Adipocyte (in vitro differentiated cells): ENCODE data around the gene AKR1B1.

Experiments
- DNase-seq: peaks from one replicate; pipeline ENCODE4 v3.0.0-alpha.2; 2015; ENCODE audit warnings: low read depth
- H3K27me3 ChIP-seq: replicated peaks from 2 replicates; pipeline ENCODE4 v1.7.0; 2013; ENCODE audit warnings: mild to moderate bottlenecking, low read length, moderate library complexity; ENCODE audit not compliant: control insufficient read depth, insufficient read depth
- H3K36me3 ChIP-seq: 2 replicates; pipeline ENCODE4 v1.7.0; 2013; ENCODE audit warnings: low read length, mild to moderate bottlenecking, moderate library complexity; ENCODE audit not compliant: control insufficient read depth, insufficient read depth, severe bottlenecking
- H3K4me1 ChIP-seq: 2 replicates; pipeline ENCODE4 v1.7.0; 2013; ENCODE audit warnings: mild to moderate bottlenecking, low read length, moderate library complexity; ENCODE audit not compliant: control insufficient read depth, insufficient read depth
- H3K4me3 ChIP-seq: 2 replicates; pipeline ENCODE4 v1.7.0; 2013; ENCODE audit warnings: mild to moderate bottlenecking, low read length, moderate library complexity
- H3K9ac ChIP-seq: 2 replicates; pipeline ENCODE4 v1.7.0; 2013; ENCODE audit warnings: mild to moderate bottlenecking, low read length, moderate library complexity
- H3K9me3 ChIP-seq: 2 replicates; pipeline ENCODE4 v1.7.0; 2013; ENCODE audit warnings: mild to moderate bottlenecking, low read length, moderate library complexity; ENCODE audit not compliant: control insufficient read depth

Gene AKR1B1

GRCh38 chr7:134407311-134407710 is 51.6 kb downstream of the AKR1B1 start:
- peaks cover 7% of the 10 kb centered on the region for H3K9me3 ChIP-seq
- H3K9ac ChIP-seq, result no peak overlapping the region
- H3K4me3 ChIP-seq, result no peak overlapping the region
- DNase-seq, result no peak
- peaks cover 9% of the 10 kb centered on the region for H3K27me3 ChIP-seq
- no peaks in the 10 kb centered on the region for H3K36me3 ChIP-seq
- peaks cover 12% of the 10 kb centered on the region for H3K4me1 ChIP-seq

DNA sequence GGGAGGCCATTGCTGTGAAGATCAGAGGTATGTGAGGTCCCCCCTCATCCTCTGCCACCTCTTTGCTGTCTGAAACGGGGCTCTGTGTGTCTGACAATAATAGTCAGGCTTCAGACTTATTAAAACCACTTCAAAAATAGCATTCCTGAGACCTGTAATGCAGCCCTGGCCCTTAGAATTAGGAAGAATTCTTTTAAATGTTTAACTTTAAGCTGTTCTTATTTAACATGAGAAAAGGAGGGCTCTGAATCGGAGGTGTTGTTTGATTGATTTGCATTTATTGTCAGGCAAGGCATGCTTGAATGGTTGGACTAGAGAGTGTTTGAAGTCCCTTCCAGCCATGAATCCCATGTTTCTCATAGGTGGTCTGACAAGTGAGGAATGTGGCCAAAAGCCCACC is 52.5 kb downstream of the AKR1B1 start:
- Histone ChIP-seq H3K4me3 (no peak overlapping the region), H3K9me3 (peaks cover 7% of the 10 kb centered on the region), H3K36me3 (no peaks in the 10 kb centered on the region), H3K4me1 (peaks cover 12% of the 10 kb centered on the region), H3K9ac (no peak overlapping the region), H3K27me3 (peaks cover 11% of the 10 kb centered on the region)
- DNase-seq, result no peak

- DNase-seq, result no peak
- Histone ChIP-seq H3K36me3 (no peaks in the 10 kb centered on the region), H3K9me3 (peaks cover 7% of the 10 kb centered on the region), H3K4me3 (no peak overlapping the region), H3K9ac (no peak overlapping the region), H3K27me3 (peaks cover 11% of the 10 kb centered on the region), H3K4me1 (peaks cover 12% of the 10 kb centered on the region)
Observed at GRCh38 chr7:134405299-134405698, 53.6 kb downstream of the AKR1B1 start.

DNA sequence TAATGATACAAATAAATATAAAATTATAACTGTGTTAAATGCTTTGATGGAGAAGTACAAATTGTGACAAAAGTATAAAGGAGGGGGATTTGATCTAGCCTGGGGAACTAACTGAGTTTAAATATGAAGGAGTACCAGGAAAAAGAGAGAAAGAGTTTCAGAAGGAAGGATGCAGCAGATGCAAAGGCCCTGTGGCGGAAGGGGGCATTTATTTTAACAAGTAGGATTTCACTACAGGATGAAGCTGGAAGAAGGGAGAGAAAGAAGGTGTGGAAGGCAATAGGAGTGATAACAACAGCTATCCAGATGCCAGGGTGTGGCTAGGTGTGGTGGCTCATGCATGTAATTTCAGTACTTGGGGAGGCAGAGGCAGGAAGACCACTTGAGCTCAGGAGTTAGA is 55.8 kb downstream of the AKR1B1 start:
- peaks cover 7% of the 10 kb centered on the region for H3K9me3 ChIP-seq
- H3K9ac ChIP-seq, result no peak overlapping the region
- H3K4me1 ChIP-seq, result peaks cover 12% of the 10 kb centered on the region
- peaks cover 8% of the 10 kb centered on the region for H3K27me3 ChIP-seq
- no peak overlapping the region for H3K4me3 ChIP-seq
- no peaks in the 10 kb centered on the region for H3K36me3 ChIP-seq
- DNase-seq, result no peak

DNA sequence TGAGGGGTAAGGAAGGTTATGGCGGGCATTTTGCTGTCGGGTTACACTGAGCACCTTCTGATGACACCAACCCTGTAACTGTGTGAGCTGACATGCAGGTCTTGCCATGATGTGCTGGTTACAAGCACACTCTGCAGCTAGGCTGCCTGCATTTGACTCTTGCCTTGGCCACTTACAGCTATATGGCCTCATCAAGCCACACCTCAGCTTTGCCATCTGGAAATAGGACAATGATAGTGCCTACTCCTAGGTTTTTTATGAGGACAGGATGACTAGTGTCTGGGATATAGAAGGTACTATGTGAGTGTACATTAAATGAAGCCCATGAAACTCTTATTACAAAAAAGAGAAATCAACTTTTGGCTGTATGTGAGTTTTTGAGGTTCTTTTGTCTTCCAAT is 58.0 kb downstream of the AKR1B1 start:
- Histone ChIP-seq H3K36me3 (no peaks in the 10 kb centered on the region), H3K9me3 (no peaks in the 10 kb centered on the region), H3K9ac (no peak overlapping the region), H3K27me3 (peaks cover 12% of the 10 kb centered on the region), H3K4me1 (no peaks in the 10 kb centered on the region), H3K4me3 (no peak overlapping the region)
- DNase-seq, result no peak

GRCh38 chr7:134396031-134396430 is 62.9 kb downstream of the AKR1B1 start:
- H3K4me3 ChIP-seq, result no peak overlapping the region
- no peaks in the 10 kb centered on the region for H3K9me3 ChIP-seq
- H3K9ac ChIP-seq, result no peak overlapping the region
- DNase-seq, result no peak
- H3K4me1 ChIP-seq, result no peaks in the 10 kb centered on the region
- no peaks in the 10 kb centered on the region for H3K36me3 ChIP-seq
- H3K27me3 ChIP-seq, result peaks cover 5% of the 10 kb centered on the region

GRCh38 chr7:134395604-134396003 is 63.3 kb downstream of the AKR1B1 start:
- no peak for DNase-seq
- Histone ChIP-seq H3K36me3 (no peaks in the 10 kb centered on the region), H3K27me3 (peaks cover 5% of the 10 kb centered on the region), H3K9me3 (no peaks in the 10 kb centered on the region), H3K4me3 (no peak overlapping the region), H3K4me1 (no peaks in the 10 kb centered on the region), H3K9ac (no peak overlapping the region)

- no peaks in the 10 kb centered on the region for H3K9me3 ChIP-seq
- no peak overlapping the region for H3K4me3 ChIP-seq
- H3K9ac ChIP-seq, result no peak overlapping the region
- H3K36me3 ChIP-seq, result no peaks in the 10 kb centered on the region
- peaks cover 5% of the 10 kb centered on the region for H3K27me3 ChIP-seq
- H3K4me1 ChIP-seq, result no peaks in the 10 kb centered on the region
- no peak for DNase-seq
Observed at GRCh38 chr7:134394056-134394455, 64.8 kb downstream of the AKR1B1 start.
